Fibroblast of lung (primary cell): Measurements from ENCODE around the gene SCN4A.

ENCODE experiments used
- EZH2 ChIP-seq: IDR thresholded peaks from 2 replicates; pipeline ENCODE4 v1.5.1; 2012; ENCODE audit warnings: low read length, control low read depth, mild to moderate bottlenecking; ENCODE audit errors: missing control alignments
- TF ChIP-seq, protein P1 (sequence below), 2 donors: IDR thresholded peaks in 1 of 2; conservative IDR thresholded peaks in 1 of 2; 1 replicate in 1 of 2; 2 replicates in 1 of 2; pipeline ENCODE4 v1.5.1; 2011 to 2012; ENCODE audit warnings: low read length in 2 of 2, control low read depth in 1 of 2, inconsistent platforms in 1 of 2, low read depth in 1 of 2, mild to moderate bottlenecking in 1 of 2

DNA sequence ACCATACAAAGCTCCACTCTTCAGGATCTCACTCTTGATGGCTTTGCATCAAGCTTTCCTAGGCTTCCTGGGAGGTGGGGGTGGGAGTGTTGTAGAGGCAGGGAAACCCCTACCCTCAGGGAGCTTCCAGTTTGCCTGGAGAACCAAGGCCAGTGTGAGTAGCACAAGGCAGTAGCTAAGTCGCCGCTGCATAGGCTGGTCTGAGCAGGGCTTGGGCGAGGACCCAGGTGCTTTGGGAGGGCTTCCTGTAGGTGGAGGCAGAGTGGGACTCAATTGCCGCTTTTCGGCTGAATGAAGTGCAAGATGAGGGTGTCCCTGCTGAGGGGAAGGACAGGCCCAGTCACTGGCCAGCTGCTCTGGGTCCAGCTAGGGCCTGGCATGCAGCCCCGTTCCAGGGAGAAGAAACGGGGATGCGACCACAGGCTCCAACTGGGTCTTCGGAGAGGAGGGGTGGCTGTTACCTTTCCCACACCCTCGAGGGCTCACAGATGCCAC is 44.5 kb downstream of the SCN4A start:
- no peak for TF ChIP-seq EZH2
- TF ChIP-seq, protein P1, sequence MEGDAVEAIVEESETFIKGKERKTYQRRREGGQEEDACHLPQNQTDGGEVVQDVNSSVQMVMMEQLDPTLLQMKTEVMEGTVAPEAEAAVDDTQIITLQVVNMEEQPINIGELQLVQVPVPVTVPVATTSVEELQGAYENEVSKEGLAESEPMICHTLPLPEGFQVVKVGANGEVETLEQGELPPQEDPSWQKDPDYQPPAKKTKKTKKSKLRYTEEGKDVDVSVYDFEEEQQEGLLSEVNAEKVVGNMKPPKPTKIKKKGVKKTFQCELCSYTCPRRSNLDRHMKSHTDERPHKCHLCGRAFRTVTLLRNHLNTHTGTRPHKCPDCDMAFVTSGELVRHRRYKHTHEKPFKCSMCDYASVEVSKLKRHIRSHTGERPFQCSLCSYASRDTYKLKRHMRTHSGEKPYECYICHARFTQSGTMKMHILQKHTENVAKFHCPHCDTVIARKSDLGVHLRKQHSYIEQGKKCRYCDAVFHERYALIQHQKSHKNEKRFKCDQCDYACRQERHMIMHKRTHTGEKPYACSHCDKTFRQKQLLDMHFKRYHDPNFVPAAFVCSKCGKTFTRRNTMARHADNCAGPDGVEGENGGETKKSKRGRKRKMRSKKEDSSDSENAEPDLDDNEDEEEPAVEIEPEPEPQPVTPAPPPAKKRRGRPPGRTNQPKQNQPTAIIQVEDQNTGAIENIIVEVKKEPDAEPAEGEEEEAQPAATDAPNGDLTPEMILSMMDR (conservative IDR thresholded peaks at IDR 0.05 in 1 of 2, IDR thresholded peaks at IDR 0.05 in 1 of 2; ENCODE audit: low read depth in 1 of 2, low read length in 2 of 2) = no peak
